ENCODE measurements around the gene MINDY1. TPM values are rescaled to one million over a fixed set of nuclear protein-coding genes. Genes with fewer than 3 reads are reported as not detected.

The MINDY1 gene
- total and polyA plus RNA-seq, 2 donors (not counting 1 experiment from before 2014, with no cell fraction given): 7.6 to 16.1 TPM

- no peak for TF ChIP-seq EZH2 (IDR thresholded peaks at IDR 0.05; ENCODE audit: borderline replicate concordance, insufficient read depth, low read depth, low read length, poor library complexity, severe bottlenecking)
- no peak for TF ChIP-seq CTCF (IDR thresholded peaks at IDR 0.05)
- Histone ChIP-seq H3K4me3 (ENCODE audit: control extremely low read depth in 1 of 5, extremely low read depth in 1 of 5, insufficient read depth in 1 of 5, low read depth in 2 of 5, low read length in 4 of 5) (peak within 1 kb of the TSS; percentile 70 to 97 (median 93)), H3K27me3 (replicated peaks in 1 of 4; ENCODE audit: control extremely low read depth in 1 of 4, control insufficient read depth in 3 of 4, insufficient read depth in 4 of 4, low read length in 3 of 4) (no peaks in the 10 kb centered on the region), H3K4me1 (ENCODE audit: control insufficient read depth in 2 of 2, insufficient read depth in 2 of 2, low read length in 2 of 2) (peaks cover 20 to 30% of the 10 kb centered on the region in 2 donors), H2AFZ (ENCODE audit: insufficient read depth, low read depth, low read length, poor library complexity, severe bottlenecking) (peak within 1 kb of the TSS; percentile 84), H4K20me1 (ENCODE audit: control insufficient read depth, insufficient read depth, low read length, poor library complexity, severe bottlenecking) (peaks cover 6% of the 10 kb centered on the region), H3K27ac (ENCODE audit: low read length in 2 of 2) (peak within 1 kb of the TSS; percentile 71 to 75), H3K4me2 (replicated peaks; ENCODE audit: low read depth, low read length, poor library complexity, severe bottlenecking) (peak within 1 kb of the TSS; percentile 93), H3K79me2 (ENCODE audit: control insufficient read depth, insufficient read depth, low read length) (peaks cover 13% of the 10 kb centered on the region), H3K36me3 (replicated peaks in 1 of 2; ENCODE audit: control extremely low read depth in 1 of 2, control insufficient read depth in 1 of 2, extremely low read depth in 1 of 2, insufficient read depth in 2 of 2, low read length in 1 of 2) (peaks cover 0 to 21% of the 10 kb centered on the region in 2 experiments), H3K9me3 (ENCODE audit: control extremely low read depth in 1 of 3, control insufficient read depth in 2 of 3, insufficient read depth in 1 of 3, low read length in 2 of 3) (no peaks in the 10 kb centered on the region), H3K9ac (ENCODE audit: low read length) (peak within 1 kb of the TSS; percentile 85)
- Mint-ChIP-seq H3K9me3 (ENCODE audit: insufficient read depth) (no peaks in the 10 kb centered on the region), H3K4me3 (peak within 1 kb of the TSS; percentile 96), H3K4me1 (peaks cover 42% of the 10 kb centered on the region), H3K27ac (peak within 1 kb of the TSS; percentile 94), H3K27me3 (no peaks in the 10 kb centered on the region)
- intact Hi-C loops (cut with micrococcal nuclease): loop anchor here (2.0 kb wide), 2 partner anchors 23 to 109 kb away; partner anchors contain the start of gene TNFAIP8L2
- POLR2A ChIA-PET: interaction anchor here (0.6 to 3.9 kb wide), 6 partner anchors 11 to 505 kb away, joined by 3 to 29 read pairs (median 4); partner anchors contain the start of genes CDC42SE1 and GABPB2
- DNase-seq (peak; percentile 77), ATAC-seq (ENCODE audit: low read depth) (peak; percentile 78)
- CTCF ChIA-PET: interaction anchor here (0.7 to 5.7 kb wide), 8 partner anchors 12 to 69 kb away, joined by 3 to 63 read pairs (median 5); partner anchors contain the start of genes CDC42SE1, GABPB2 and MLLT11
- 0% methylated on average over 18 of the region's 29 CpGs for WGBS (ENCODE audit: insufficient coverage)
Observed at GRCh38 chr1:151047591-151047924, 40.9 kb upstream of the MINDY1 start, which contains the start of gene C1orf56. Gene C1orf56, plus strand, starts transcription at chr1:151047751. Its CDS starts 97 bp downstream, at chr1:151047848.

- H3K27me3 Mint-ChIP-seq: no peaks in the 10 kb centered on the region
- H3K4me1 Mint-ChIP-seq: peaks cover 20% of the 10 kb centered on the region
- intact Hi-C loops (cut with micrococcal nuclease): no loop called here
- H3K27ac Mint-ChIP-seq: no peak overlapping the region
- Histone ChIP-seq H3K27ac (ENCODE audit: low read length in 2 of 2) (no peak overlapping the region), H3K36me3 (replicated peaks in 1 of 2; ENCODE audit: control extremely low read depth in 1 of 2, control insufficient read depth in 1 of 2, extremely low read depth in 1 of 2, insufficient read depth in 2 of 2, low read length in 1 of 2) (no peaks in the 10 kb centered on the region), H3K4me3 (ENCODE audit: control extremely low read depth in 1 of 5, extremely low read depth in 1 of 5, insufficient read depth in 1 of 5, low read depth in 2 of 5, low read length in 4 of 5) (no peak overlapping the region), H3K9ac (ENCODE audit: low read length) (no peak overlapping the region), H3K4me1 (ENCODE audit: control insufficient read depth in 2 of 2, insufficient read depth in 2 of 2, low read length in 2 of 2) (peaks cover 10 to 15% of the 10 kb centered on the region in 2 donors), H3K4me2 (replicated peaks; ENCODE audit: low read depth, low read length, poor library complexity, severe bottlenecking) (no peak overlapping the region), H3K27me3 (replicated peaks in 1 of 4; ENCODE audit: control extremely low read depth in 1 of 4, control insufficient read depth in 3 of 4, insufficient read depth in 4 of 4, low read length in 3 of 4) (no peaks in the 10 kb centered on the region), H3K9me3 (ENCODE audit: control extremely low read depth in 1 of 3, control insufficient read depth in 2 of 3, insufficient read depth in 1 of 3, low read length in 2 of 3) (no peaks in the 10 kb centered on the region), H3K79me2 (ENCODE audit: control insufficient read depth, insufficient read depth, low read length) (peaks cover 13% of the 10 kb centered on the region), H4K20me1 (ENCODE audit: control insufficient read depth, insufficient read depth, low read length, poor library complexity, severe bottlenecking) (no peaks in the 10 kb centered on the region), H2AFZ (ENCODE audit: insufficient read depth, low read depth, low read length, poor library complexity, severe bottlenecking) (no peak overlapping the region)
- POLR2A ChIA-PET: no interaction called here
- WGBS (ENCODE audit: insufficient coverage): no CpG with 5 or more reads among the region's 1 CpG
- no peaks in the 10 kb centered on the region for H3K9me3 Mint-ChIP-seq (ENCODE audit: insufficient read depth)
- ATAC-seq (ENCODE audit: low read depth): no peak
- no peak overlapping the region for H3K4me3 Mint-ChIP-seq
- CTCF ChIA-PET: interaction anchor here (0.9 to 2.4 kb wide), 5 partner anchors 15 to 28 kb away, joined by 3 to 8 read pairs (median 4); partner anchors contain the start of gene CDC42SE1
- TF ChIP-seq CTCF (IDR thresholded peaks at IDR 0.05): no peak
- no peak for TF ChIP-seq EZH2 (IDR thresholded peaks at IDR 0.05; ENCODE audit: borderline replicate concordance, insufficient read depth, low read depth, low read length, poor library complexity, severe bottlenecking)
- DNase-seq: no peak
Observed at GRCh38 chr1:151043163-151043562, 36.5 kb upstream of the MINDY1 start.

Measured in B cell (primary cell).